Hepatocyte (in vitro differentiated cells): ENCODE data around the gene BIN1.

Source experiments
- EZH2 ChIP-seq: fragments of 200-600 bp; sonication (generic); IDR thresholded peaks from 2 replicates; pipeline ENCODE4 v1.6.1; 2016; ENCODE audit warnings: antibody characterized with exemption, mild to moderate bottlenecking, borderline replicate concordance
- TF ChIP-seq, protein P1 (sequence below): fragments of 200-600 bp; sonication (generic); IDR thresholded peaks from 2 replicates; pipeline ENCODE4 v1.5.1; 2016; ENCODE audit warnings: antibody characterized with exemption, mild to moderate bottlenecking; ENCODE audit not compliant: poor library complexity

DNA sequence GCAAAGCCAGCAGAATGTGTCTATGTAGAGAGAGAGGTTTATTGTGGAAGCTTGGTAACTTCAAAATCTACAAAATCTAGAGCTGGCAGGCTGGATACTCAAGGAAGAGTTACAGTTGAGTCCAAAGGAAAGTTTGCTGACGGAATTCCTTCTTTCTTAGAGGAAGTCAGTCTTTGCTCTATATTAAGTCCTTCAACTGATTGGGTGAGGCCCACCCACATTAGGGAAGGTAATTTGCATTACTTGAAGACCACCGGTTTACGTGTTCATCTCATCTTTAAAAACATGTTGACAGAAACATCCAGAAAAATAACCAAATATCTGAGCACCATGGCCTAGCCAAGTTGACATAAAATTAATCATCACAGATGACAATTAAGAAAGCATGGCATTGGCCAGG, 106.8 kb downstream of the BIN1 start:
- TF ChIP-seq EZH2 = no peak
- TF ChIP-seq, protein P1, sequence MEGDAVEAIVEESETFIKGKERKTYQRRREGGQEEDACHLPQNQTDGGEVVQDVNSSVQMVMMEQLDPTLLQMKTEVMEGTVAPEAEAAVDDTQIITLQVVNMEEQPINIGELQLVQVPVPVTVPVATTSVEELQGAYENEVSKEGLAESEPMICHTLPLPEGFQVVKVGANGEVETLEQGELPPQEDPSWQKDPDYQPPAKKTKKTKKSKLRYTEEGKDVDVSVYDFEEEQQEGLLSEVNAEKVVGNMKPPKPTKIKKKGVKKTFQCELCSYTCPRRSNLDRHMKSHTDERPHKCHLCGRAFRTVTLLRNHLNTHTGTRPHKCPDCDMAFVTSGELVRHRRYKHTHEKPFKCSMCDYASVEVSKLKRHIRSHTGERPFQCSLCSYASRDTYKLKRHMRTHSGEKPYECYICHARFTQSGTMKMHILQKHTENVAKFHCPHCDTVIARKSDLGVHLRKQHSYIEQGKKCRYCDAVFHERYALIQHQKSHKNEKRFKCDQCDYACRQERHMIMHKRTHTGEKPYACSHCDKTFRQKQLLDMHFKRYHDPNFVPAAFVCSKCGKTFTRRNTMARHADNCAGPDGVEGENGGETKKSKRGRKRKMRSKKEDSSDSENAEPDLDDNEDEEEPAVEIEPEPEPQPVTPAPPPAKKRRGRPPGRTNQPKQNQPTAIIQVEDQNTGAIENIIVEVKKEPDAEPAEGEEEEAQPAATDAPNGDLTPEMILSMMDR = no peak
